ENCODE measurements around the gene BCAS3.

Gene BCAS3

DNA sequence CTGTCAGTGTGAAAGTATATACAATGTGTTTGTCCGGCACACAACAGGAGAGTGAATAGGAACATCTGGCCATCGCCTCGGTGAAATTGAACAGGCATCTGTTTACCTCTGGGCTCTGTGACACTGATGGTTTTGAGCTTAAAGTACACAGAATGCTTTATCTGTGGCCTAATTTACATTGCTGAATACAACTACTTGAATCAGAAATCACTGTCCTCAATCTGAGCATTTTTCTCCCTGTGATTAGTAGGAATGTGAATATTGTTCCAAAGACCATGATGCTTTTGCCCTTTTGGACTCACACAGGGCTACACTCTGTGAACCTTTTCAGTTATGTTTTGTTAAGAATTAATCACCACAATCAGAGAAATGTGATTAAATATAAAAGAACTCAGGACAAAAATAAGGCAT lies 399.0 kb downstream of the BCAS3 start:
- DNase-seq, result no peak

DNA sequence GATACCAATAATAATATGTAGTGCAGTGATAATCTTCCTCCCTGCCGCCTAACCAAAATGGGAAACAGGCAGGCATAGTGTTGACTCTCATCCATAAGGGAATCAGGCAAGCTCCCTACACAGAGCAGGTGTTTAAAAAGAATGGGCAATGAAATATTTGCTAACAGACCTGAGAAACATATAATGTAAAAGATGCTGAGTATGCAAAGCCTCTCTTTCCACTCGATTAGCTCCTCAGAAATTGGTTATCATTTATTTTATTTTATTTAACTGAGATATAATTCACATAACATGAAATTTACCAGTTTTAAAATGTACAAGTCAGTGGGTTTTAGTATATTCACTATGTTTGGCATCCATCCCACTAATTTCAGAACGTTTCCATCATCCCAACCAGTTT lies 404.3 kb downstream of the BCAS3 start:
- DNase-seq, result no peak

DNA sequence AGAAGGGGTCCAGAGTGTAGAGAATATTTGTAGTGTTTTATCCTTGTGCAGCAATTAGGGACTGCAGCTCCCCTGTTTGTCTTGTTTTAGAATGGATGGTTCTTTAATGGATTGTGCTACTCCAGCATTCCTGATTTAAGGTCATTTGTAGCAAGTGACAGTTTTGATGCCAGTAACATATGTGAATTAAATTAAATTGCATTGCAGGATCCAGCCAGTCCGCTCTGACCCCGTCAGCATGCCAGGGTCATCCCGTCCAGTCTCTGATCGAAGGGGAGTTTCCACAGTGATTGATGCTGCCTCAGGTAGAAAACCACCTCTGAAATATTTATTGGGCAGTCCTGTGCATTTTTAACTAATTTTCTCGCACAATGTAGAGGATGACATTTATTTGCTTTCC lies 406.6 kb downstream of the BCAS3 start:
- DNase-seq, result no peak

DNA sequence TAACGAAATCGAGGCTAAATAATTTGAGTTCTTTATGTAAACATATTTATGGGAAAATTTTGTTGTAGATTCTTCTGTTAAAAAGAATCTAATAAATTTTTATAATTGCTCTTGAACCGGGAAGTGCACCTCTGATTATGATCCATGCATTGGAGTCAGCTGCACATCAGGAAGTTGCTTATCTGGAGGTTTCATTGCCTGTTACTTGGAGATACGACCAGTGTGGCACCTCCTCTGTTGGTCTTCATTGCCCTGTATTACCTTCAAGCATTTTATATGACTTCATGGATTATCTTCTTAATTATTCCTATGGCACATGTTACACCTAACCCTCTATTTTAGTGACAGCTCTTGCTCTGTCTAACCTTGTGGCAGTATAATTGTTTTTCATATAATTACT lies 409.4 kb downstream of the BCAS3 start:
- DNase-seq, result no peak

DNA sequence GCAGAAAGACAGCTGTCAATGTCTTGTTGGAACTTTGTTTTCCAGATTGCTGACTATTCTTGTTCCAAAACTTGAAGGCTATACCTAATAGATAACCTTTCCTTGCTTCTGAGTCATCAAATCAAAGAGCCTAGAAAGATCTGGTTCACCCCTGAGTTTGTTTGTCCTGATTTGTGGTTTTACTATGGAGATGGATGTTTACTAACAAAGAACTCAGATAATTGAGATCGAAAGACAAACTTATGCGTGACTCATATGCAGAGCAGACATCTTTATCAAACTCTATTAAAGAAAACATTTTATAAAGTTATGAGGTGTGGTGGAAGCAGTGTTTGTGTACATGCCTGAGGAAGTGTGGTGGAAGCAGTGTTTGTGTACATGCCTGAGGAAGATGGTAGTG lies 410.9 kb downstream of the BCAS3 start:
- DNase-seq, result no peak

DNA sequence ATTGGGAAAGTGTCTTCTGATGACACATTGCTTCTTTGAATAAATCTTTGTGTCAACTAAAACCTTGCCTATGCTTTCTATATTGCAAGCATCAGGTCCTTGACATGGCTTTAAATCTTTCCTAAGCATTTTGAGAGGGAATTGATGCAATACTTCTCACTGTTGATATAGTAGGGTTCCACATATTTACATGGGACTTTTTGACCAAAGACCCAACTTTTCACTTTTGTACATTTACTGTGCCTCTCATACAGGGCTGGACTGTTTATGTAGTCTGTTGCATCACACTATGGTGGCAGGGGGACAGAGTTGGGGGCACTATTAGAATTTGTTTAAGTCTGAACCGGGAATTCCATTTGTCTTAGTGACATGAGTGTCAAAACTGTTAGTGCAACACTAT lies 413.4 kb downstream of the BCAS3 start:
- no peak for DNase-seq

DNA sequence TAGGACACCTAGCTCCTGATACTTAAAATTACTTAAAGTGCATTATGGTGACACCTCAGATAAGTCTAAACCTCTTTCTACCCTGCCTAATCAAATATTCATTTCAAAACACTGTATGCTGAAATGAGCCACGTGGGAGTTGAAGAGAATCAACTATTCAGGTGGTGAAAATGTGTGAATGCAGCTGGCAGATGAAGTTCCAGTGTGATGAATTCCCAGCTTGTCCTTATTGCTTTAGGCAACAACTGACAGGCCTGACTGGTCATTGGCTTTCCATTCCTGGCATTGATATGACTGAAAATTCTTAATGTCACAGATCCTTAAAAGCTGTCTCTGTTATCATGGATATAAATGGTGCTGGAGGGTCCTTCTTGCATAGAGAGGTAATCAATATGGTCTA lies 420.1 kb downstream of the BCAS3 start:
- DNase-seq, result no peak

DNA sequence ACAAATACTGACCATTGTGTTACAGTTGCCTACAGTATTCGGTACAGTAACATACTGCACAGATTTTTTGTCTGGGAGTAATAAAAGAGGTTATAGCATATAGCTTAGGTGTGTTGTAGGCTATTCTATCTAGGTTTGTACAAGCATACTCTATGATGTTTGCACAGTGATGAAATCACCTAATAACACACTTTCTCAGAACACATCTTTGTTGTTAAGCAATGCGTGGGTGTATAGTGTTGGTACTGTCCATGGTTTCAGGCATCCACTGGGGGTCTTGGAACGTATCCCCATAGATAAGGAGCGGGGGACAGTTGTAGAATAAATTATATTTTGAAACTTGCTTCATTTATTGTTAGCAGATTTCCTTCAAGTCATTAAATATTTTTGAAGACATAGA lies 428.7 kb downstream of the BCAS3 start:
- no peak for DNase-seq

DNA sequence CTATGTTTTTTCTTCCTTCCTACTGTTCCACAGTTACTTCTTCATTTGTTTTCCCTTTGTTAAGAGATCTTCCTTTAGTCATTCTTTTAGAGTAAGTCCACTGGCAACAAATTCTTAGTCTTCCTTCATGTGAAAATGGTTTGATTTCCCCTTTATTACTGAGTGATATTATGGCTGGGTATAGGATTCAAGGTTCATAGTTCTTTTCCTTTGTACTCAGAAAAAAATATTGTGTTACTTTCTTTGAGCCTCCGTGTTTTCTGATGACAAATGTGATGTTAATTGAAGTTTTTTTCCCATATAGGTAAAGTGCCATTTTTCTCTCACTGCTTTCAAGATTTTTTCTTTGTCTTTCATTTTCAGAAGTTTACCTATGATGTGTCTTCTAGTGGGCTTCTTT lies 438.9 kb downstream of the BCAS3 start:
- DNase-seq, result no peak

DNA sequence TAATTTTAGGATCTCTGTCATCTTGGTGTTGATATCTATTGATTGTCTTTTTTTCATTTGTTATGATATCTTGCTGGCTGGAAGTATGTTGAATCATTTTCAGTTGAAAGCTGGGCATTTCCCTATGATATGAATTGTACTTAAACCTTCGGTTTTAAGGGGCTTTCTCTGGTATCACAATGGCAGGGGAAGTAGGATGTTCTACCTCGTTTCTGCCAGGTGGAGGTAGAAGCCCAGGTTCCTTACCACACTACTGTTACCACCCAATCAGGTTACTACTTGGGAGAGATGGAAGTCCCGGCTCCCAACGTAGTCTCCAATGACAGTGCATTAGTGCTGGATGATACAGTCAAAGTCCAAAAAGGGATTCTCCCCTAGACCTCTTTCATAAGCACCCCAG lies 440.3 kb downstream of the BCAS3 start:
- no peak for DNase-seq

DNA sequence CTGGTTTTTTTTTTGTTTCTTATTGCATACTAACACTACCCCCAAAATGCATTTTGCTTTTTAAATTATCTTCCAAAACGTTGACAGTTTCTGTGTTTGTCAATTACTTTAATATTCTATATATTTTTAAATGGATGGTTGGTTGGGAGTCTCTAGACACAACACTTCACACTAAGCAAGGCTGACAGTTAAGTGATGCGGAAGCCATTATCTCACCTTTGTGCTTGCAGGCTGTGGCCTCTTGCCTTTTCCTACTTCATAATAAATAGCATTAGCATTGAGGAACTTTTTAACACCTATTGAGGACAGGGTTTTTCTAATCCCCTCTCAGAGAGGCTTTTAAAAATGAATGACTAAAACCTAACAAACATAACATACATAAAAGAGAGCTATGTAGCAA lies 441.2 kb downstream of the BCAS3 start:
- DNase-seq, result no peak

DNA sequence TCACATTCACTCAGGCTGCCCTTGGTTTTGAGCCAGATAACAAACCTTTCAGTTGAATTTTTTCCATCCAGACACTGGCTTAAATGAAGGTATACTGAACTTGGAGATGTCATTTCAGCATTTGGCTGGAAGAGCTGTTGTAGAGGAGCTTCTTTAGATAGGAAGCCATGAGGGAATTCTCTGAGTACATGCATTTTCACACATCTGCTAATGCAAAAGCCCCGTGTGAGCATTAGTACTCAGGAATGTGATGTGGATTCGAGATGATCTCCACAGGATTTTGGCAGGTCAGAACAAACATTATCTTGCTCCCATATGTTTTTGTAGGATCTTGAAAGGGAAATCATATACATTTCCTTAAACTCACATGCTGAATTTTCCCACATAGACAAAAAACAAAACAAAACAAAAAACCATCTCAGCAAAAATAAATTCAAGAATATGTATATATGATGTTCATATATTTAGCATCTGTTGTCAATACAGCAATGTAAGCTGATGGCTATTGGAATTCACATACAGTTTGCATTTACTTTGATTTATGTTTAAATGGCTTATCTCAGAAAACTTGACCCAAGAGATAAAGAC lies 444.8 kb downstream of the BCAS3 start:
- no peak for DNase-seq

DNA sequence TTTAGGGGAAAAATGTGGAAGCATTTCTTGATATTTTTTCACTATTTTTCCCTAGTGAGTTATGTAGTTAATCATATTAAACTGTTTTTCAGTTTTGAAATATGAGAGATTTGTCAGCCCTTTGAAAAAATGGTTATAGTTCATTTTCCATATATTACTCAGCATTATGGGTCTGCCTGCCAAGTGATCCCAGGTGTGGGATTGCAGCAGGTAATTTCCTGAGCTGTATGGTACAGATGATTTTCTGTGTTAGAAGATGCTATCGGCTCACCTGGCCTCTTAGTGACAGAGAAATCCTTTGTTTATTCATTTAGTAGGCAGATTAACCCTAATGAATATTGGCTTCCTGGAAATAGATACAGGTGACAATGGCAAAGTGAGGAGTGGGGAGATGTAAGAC lies 446.9 kb downstream of the BCAS3 start:
- no peak for DNase-seq

DNA sequence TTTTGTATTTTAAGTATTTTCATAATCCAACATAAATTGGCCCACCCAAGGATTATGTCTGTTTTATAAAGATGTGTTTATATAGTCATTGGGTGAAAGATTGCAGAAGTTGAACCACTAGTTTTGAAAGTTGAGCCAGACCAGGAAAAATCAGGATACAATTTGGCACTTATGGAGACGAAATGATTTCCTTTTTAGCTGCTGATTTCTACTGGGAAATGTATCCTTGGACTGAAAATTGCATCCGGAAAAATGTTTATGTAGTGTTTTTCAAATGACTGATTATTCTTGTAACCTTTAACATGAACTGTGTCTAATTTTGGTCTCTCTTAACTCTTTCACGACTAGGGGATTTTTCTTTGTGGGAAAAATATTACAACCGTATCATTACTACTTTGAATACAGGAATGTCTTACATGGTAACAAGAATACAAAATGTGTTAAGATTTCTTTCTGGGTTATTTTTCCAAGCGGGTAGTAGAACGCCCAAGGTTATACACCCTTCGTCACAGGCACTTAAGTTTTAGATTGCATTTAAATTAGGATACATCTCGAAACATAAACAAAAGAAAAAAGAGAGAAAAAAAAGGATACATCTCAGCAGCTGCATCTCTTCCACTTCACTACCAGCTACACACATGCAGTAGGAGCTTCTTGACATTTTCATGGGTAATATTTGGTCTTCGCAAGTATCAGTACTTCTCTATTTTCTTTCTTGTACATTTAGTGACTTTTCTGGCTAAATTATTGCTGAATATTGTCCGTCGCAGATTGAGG lies 449.0 kb downstream of the BCAS3 start:
- peak; percentile 1 to 2 for DNase-seq

DNA sequence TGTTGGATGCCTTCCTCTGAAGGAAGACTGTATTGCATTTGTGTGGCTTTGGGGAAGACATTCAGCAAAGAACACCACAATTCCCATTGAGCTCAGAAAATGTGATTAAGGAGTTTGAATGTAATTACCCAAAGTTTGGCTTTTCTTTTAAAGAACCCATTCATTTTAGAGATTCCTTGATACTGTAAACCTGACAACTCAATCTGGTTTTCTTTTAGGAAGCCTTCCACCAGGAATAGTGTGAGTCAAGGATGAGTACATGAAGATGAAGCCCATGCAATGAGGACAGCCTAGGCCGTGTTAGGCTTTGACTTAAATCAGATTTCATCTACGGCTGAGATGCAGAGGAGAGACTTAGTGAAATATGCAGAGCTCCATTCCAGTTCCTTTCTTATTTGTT lies 450.3 kb downstream of the BCAS3 start:
- no peak for DNase-seq

DNA sequence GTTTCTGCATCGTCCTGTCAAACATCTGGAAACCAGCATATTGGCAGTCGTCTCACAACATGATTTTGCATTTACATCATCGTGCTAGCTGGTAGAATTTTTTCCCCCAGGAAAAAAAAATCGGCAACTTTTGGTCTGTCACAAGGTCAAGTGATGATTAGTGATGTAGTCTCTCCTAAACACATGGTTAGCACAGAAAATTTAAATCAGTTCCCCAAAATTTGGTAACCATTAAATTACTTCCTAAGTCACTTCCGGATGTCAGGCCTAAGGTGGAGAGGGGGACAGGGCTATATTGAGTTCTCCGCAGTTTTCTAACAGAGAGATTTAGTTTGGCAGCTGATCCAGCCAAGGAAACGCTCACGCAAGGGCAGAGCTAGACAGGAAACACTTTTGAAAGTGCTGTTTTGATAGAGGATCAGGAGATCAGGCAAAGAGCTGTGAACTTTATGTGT lies 451.0 kb downstream of the BCAS3 start:
- DNase-seq, result no peak

DNA sequence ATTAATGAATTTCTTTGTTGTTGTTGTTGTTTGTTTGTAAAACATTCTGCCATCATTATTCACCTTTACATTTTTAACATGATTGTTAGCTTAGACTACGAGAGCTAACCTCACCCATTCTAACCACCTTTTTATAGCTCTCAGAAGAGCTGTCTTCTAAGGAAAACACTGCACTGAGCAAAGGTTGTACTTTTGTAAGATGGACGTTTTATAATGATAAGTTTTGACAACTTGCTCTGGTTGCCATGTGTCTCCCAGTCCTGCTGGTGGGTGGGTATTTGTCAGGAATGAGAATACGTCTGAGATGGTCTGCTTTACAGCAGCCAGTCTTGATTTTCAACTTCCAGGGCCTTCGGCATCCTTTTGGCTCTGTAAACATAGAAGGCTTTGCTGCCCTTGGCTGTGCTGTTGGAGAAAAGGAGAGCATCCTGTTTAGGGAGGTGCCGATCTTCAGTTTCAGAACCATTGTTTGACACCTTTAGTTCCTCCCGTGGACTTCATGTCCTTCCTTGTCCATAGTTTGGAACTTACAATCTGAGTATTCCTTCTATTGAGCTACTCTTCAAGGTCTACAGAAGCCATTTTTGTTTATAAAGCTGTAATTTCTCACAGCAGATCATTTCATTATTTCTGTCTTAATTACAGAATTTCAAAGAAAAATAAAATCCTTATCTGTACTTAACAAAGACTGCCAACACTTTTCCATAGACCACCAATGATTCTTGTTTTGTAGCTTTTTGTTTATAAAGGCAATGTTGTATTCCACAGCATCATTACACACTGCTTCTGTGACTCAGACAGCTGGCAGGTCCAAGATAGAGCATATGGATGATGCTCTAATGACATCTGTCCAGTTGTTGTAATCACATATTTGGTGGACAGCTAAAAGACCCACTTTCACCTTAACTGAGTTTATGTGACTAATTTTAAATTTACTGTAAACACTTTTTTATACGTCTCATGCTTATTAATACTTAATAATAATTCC lies 451.9 kb downstream of the BCAS3 start:
- DNase-seq, result no peak

DNA sequence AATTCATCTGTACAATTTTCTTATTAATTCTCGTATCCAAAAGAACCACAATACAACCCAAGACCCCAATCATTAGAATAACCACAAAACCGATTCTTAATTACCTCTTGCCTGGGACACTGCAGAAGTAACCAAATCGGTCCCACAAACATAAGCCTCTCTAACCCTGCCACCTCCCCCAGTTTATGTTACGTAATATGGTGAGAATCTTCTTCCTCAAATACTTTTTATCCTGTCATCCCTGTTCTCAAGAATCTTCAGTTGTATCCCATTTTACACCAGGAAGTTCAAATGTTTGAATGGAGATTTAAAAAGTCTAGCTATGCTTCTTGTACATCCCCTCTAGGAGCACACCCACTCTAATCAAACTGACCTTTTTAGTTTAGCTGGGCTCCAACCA lies 452.7 kb downstream of the BCAS3 start:
- no peak for DNase-seq

DNA sequence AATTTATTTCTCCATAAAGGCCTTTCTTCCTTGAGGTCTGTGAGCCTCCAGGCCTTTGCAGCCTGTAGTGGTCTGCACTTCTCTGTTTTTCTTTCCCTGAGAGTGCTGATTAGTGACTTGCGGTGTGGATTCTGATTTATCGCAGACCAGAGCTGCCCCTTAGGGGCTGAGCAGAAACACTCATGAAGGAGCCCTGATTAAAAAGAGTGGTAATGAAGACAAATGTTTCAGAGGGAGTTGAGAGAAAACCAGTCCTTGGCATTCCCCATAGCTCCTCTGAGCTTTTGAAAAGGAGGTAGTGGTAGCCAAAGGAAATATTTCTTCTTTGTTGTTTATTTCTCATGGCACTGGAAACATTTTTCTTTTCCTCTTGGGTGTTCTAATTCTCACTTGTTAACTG lies 453.9 kb downstream of the BCAS3 start:
- DNase-seq, result no peak

DNA sequence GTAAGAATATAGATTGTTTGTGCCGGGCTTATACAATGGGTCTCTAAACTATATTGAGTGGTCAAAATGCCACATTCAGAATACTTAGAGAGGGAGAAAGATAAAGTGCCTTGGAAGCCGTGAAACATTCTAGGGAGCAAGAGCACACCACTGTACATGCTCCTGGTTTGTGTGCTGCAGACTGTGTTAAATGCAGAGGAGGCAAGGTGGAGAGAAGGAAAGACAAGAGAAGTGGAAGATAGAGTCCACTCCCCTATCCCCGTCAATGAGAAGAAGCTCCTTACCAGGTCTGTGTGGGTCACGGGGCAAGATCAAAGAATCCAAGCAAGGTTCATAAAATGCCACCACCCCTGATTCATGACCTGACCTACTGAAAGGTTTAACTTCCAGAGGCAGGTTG lies 454.9 kb downstream of the BCAS3 start:
- DNase-seq, result no peak

DNA sequence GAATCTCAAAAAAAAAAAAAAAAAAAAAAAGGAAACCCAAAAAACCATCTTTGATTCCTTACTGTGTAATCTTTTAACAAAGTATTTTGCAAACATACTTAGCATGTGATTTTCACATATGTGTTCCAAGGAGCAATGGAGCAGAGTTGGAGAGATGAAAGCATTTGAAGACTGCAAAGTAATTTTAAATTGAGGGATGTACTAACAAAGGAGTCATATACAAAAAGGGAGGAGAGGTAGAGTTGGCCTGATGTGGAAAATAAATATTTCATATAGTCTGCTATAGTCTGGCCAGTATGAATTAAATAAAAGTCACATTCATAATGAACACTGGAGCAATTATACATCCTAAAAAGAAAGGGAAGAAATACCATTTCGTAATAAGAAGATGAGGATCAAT lies 456.2 kb downstream of the BCAS3 start:
- DNase-seq, result no peak

DNA sequence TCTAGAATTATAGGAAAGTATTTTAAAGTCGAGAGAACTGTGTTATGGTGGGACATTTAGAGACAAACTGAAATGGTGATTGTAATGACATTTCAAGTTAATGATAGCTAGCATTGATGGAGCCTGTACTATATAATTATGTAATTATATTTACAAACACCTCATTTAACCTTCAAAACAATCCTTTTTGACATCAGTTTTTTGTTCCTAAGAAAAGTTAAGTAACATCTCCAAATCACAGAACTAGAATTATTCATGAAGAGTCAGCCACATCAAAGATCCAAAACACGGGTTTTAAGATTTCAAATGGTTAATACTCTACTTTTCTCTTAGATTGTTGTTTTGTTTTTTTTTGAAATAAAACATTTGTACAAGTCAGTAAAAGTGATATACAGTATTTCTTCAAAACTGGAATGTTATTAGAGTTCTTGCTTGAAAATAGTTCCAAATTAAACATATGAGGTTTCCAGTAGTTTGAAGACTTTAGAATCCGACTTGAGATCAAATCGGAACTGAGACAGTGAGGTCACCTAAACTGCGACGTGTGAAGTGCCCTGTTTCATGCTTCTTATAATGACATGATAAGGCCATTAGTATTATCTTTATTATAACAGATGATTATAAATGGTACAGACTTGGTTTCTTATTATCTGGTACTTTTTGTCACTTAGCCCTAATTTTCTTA lies 457.0 kb downstream of the BCAS3 start:
- DNase-seq, result no peak

DNA sequence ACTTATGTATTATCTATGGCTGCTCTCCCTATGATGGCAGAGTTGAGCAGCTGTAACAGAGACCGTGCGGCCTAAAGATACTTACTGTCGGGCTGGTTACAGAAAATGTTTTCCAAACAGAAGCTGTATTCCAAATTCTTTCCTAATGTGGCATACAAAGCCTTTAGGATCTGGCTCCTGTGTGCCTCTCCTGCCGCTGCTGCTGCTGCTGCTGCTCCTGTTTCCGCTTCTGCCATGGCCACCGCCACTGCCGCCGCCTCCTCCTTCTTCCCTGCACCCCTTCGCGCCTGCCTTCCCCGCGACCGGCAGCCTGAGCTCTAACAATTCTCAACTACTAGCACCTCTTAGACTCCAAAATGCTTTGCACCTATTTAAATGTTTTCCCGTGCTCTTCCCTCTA lies 458.1 kb downstream of the BCAS3 start:
- DNase-seq, result no peak
